Colonic mucosa (tissue), 4 donors: ENCODE data around the gene HOATZ. TPM values are rescaled to one million over a fixed set of nuclear protein-coding genes. Genes with fewer than 3 reads are reported as not detected.

Experiments
- DNase-seq: peaks from one replicate; pipeline ENCODE4 v3.0.0-alpha.2; 2020
- H3K27ac ChIP-seq: fragments of 200-600 bp; one replicate; pipeline ENCODE4 v1.8.0; 2021
- H3K27me3 ChIP-seq: fragments of 200-600 bp; one replicate; pipeline ENCODE4 v1.8.0; 2021
- H3K36me3 ChIP-seq: fragments of 200-600 bp; one replicate; pipeline ENCODE4 v1.8.0; 2021
- H3K4me1 ChIP-seq: fragments of 200-600 bp; one replicate; pipeline ENCODE4 v1.8.0; 2021; ENCODE audit warnings: mild to moderate bottlenecking
- H3K4me3 ChIP-seq: fragments of 200-600 bp; one replicate; pipeline ENCODE4 v1.8.0; 2021
- H3K9ac ChIP-seq, 2 donors: one replicate each; pipeline ENCODE4 v1.7.0; 2013; ENCODE audit warnings: control low read depth in 2 of 2, low read depth in 2 of 2, low read length in 2 of 2
- H3K9me3 ChIP-seq: fragments of 200-600 bp; one replicate; pipeline ENCODE4 v1.8.0; 2021
- intact Hi-C: fragments of 100-400 bp; cut with DNase I; formaldehyde crosslinking; loops from one replicate; pipeline ENCODE4 v1.14.1; 2022
- total RNA-seq, 2 donors: library from RNA; stranded (reverse); fragmentation: NEBNext Ultra II Directional in 1 of 2; extraction: Animal tissue kit (Norgen Biotek cat#: 25700) in 1 of 2; gene quantifications; one replicate each; pipeline ENCODE4 v1.2.1, GENCODE V29; 2021
- TF ChIP-seq, protein P1 (sequence below): fragments of 200-600 bp; IDR thresholded peaks from one replicate; pipeline ENCODE4 v1.8.0; 2022; ENCODE audit warnings: antibody characterized with exemption, mild to moderate bottlenecking
- donor health status: healthy.
- donor health status: DM: no; HTN: no; CAD: no.
- donor health status: DM: no; HTN: no; CAD: no.

The HOATZ gene
- total RNA-seq, 2 donors from 2014 or later = not detected

DNA sequence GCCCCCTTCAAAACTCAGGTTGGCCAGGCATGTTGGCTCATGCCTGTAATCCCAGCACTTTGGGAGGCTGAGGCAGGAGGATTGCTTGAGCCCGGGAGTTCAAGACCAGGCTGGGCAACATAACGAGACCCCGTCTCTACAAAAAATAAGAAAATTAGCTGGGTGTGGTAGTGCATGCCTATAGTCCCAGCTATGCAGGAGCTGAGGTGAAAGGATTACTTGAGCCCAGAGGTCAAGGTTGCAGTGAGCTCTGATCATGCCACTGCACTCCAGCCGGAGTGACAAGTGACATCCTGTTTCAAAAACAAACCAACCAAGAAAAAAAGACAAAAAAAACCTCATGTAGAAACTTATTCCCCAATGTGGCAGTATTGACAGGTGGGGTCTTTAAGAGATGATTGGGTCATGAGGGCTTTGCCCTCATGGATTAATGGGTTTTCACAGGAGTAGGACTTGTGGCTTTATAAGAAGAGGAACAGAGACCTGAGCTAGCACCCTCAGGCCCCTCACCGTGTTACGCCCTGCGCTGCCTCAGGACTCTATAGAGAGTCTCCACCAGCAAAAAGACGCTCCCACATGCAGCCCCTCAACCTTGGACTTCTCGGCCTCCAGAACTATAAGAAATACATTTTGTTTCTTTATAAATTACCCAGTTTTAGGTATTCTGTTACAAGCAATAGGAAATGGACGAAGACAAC lies 48.3 kb downstream of the HOATZ start:
- TF ChIP-seq, protein P1, sequence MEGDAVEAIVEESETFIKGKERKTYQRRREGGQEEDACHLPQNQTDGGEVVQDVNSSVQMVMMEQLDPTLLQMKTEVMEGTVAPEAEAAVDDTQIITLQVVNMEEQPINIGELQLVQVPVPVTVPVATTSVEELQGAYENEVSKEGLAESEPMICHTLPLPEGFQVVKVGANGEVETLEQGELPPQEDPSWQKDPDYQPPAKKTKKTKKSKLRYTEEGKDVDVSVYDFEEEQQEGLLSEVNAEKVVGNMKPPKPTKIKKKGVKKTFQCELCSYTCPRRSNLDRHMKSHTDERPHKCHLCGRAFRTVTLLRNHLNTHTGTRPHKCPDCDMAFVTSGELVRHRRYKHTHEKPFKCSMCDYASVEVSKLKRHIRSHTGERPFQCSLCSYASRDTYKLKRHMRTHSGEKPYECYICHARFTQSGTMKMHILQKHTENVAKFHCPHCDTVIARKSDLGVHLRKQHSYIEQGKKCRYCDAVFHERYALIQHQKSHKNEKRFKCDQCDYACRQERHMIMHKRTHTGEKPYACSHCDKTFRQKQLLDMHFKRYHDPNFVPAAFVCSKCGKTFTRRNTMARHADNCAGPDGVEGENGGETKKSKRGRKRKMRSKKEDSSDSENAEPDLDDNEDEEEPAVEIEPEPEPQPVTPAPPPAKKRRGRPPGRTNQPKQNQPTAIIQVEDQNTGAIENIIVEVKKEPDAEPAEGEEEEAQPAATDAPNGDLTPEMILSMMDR = no peak
- intact Hi-C loops = no loop called here
- no peak for DNase-seq
- Histone ChIP-seq H3K9ac (no peak overlapping the region), H3K36me3 (no peaks in the 10 kb centered on the region), H3K27me3 (no peaks in the 10 kb centered on the region), H3K9me3 (no peaks in the 10 kb centered on the region), H3K4me1 (no peaks in the 10 kb centered on the region), H3K4me3 (no peak overlapping the region), H3K27ac (no peak overlapping the region)

DNA sequence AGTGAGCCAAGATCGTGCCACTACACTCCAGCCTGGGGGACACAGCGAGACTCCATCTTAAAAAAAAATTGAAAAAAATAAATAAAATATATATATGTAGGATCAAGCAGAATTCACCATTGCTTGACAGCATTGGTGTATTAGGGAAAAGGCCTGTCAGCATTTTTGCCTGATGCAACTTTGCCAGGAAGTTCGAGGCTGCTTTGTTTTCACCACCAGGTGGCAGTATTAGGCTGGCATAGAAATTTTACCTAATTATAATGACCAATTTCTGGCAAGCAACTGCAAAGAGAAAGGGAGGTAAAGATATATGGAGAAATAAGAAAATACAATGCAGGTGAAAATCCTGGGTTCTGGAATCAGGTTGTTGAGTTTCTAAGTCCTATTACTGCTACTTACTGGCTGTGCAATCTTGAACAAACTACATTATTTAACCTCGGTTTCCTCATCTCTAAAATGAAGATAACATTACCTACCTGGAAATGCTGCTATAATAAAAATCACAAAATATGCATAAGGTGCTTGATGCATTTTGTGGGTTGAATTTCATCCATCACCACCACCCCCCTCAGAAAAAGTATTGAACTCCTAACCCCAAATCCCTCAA lies 50.6 kb downstream of the HOATZ start:
- H3K9ac ChIP-seq = no peak overlapping the region
- H3K4me3 ChIP-seq = no peak overlapping the region
- intact Hi-C loops = loop anchor here (5.0 kb wide), 1 partner anchor 277 kb away; no protein-coding TSS in a partner anchor
- H3K27me3 ChIP-seq = no peaks in the 10 kb centered on the region
- DNase-seq = peak; percentile 73
- TF ChIP-seq, protein P1 = peak; percentile 96
- H3K36me3 ChIP-seq = no peaks in the 10 kb centered on the region
- no peaks in the 10 kb centered on the region for H3K9me3 ChIP-seq
- H3K4me1 ChIP-seq = no peaks in the 10 kb centered on the region
- no peak overlapping the region for H3K27ac ChIP-seq

DNA sequence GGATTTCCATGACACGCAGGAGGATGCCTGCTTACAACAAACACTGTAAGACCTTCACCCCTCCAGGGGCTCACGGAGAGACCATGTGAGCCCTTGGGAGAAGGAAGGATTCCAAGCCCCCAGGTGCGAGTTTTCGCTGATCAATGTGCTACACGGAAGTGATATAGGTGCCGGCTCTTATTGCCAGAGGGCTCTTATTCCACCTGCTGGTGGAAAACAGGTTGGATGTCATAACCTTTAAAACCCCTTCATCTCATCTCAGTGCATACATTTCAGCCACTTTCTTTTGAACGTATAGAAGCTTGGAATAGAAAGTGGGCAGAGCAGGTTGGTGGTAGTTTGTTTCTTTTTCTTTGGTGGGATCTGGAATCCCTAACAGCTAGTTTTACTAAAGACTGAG lies 51.7 kb downstream of the HOATZ start:
- intact Hi-C loops = loop anchor here (5.0 kb wide), 1 partner anchor 276 kb away; no protein-coding TSS in a partner anchor
- no peak overlapping the region for H3K27ac ChIP-seq
- H3K9me3 ChIP-seq = no peaks in the 10 kb centered on the region
- H3K4me3 ChIP-seq = no peak overlapping the region
- no peaks in the 10 kb centered on the region for H3K27me3 ChIP-seq
- no peaks in the 10 kb centered on the region for H3K4me1 ChIP-seq
- DNase-seq = no peak
- H3K36me3 ChIP-seq = no peaks in the 10 kb centered on the region
- TF ChIP-seq, protein P1 = no peak
- H3K9ac ChIP-seq = no peak overlapping the region

DNA sequence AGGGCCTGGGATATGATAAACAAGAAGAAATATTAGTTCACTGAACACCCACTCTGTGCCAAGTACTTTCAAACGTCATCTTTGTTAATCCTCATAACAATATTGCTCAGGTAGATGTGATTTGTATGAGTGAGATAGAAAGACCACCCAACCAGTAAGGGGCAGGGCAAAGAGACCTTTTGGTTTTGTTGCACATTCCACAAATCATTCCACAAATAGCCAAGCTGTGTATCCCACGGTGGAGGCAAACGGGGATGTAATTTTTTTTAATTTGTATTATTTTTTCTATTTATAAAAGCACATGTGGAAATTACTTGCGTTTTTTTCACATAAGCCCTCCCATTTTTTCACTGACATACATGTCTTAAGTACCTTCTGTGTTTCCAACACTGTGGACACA lies 54.9 kb downstream of the HOATZ start:
- TF ChIP-seq, protein P1 = no peak
- Histone ChIP-seq H3K9ac (no peak overlapping the region), H3K4me3 (no peak overlapping the region), H3K27ac (no peak overlapping the region), H3K36me3 (no peaks in the 10 kb centered on the region), H3K27me3 (no peaks in the 10 kb centered on the region), H3K9me3 (no peaks in the 10 kb centered on the region), H3K4me1 (no peaks in the 10 kb centered on the region)
- intact Hi-C loops = loop anchor here (5.0 kb wide), 1 partner anchor 273 kb away; no protein-coding TSS in a partner anchor
- DNase-seq = no peak

DNA sequence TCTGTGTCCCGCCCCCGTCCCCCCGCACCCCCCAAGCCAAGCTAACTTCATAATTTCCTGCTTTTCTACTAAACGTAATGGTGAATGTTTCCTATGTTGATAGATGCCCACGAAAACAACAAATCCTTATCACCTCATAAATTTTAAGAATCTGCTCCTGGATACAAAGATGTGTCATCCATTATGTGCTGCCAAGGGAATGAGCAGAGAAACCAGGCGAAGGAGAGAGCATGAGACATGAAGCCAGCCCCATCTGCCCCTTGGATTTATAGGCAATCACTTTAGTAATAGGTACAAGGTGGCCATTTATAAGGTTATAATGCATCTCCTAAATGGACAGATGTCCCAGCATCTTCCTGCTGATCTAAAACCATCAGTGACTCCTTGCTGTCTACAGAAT lies 56.2 kb downstream of the HOATZ start:
- H3K9me3 ChIP-seq = no peaks in the 10 kb centered on the region
- TF ChIP-seq, protein P1 = no peak
- H3K27ac ChIP-seq = no peak overlapping the region
- no peak overlapping the region for H3K4me3 ChIP-seq
- H3K36me3 ChIP-seq = no peaks in the 10 kb centered on the region
- no peaks in the 10 kb centered on the region for H3K27me3 ChIP-seq
- H3K4me1 ChIP-seq = no peaks in the 10 kb centered on the region
- no peak for DNase-seq
- no peak overlapping the region for H3K9ac ChIP-seq
- intact Hi-C loops = no loop called here
